Mesenchymal stem cell (in vitro differentiated cells and primary cell): ENCODE measurements around the gene TGFB3.

ENCODE experiments used
- DNase-seq: peaks from one replicate; pipeline ENCODE4 v3.0.0-alpha.2; 2013
- H2AFZ ChIP-seq: one replicate; pipeline ENCODE4 v1.6.1; 2013; ENCODE audit warnings: low read depth, mild to moderate bottlenecking, control low read depth, inconsistent platforms, low read length, moderate library complexity
- H2AK5ac ChIP-seq: 2 replicates; pipeline ENCODE4 v1.6.1; 2013; ENCODE audit warnings: low read length, moderate library complexity, mild to moderate bottlenecking, inconsistent platforms; ENCODE audit not compliant: severe bottlenecking
- H2BK120ac ChIP-seq: one replicate; pipeline ENCODE4 v1.6.1; 2013; ENCODE audit warnings: low read depth, mild to moderate bottlenecking, inconsistent platforms, low read length, moderate library complexity
- H2BK12ac ChIP-seq, 2 experiments: one replicate each; pipeline ENCODE4 v1.6.1; 2013; ENCODE audit warnings: inconsistent platforms in 2 of 2, low read length in 2 of 2, mild to moderate bottlenecking in 2 of 2, moderate library complexity in 2 of 2, control low read depth in 1 of 2
- H2BK15ac ChIP-seq: one replicate; pipeline ENCODE4 v1.6.1; 2013; ENCODE audit warnings: mild to moderate bottlenecking, low read depth, inconsistent platforms; ENCODE audit not compliant: poor library complexity, severe bottlenecking
- H2BK5ac ChIP-seq: 2 replicates; pipeline ENCODE4 v1.6.1; 2013; ENCODE audit warnings: low read depth, mild to moderate bottlenecking, low read length, control low read depth, inconsistent platforms; ENCODE audit not compliant: poor library complexity, severe bottlenecking
- H3K14ac ChIP-seq, 2 experiments: one replicate each; pipeline ENCODE4 v1.6.1; 2013; ENCODE audit warnings: inconsistent platforms in 2 of 2, low read length in 2 of 2, control low read depth in 1 of 2, mild to moderate bottlenecking in 1 of 2, moderate library complexity in 1 of 2
- H3K18ac ChIP-seq, 2 experiments: one replicate each; pipeline ENCODE4 v1.6.1; 2013; ENCODE audit warnings: inconsistent platforms in 2 of 2, low read length in 2 of 2, control low read depth in 1 of 2, low read depth in 1 of 2, mild to moderate bottlenecking in 1 of 2
- H3K23ac ChIP-seq, 2 experiments: one replicate each; pipeline ENCODE4 v1.6.1; 2013; ENCODE audit warnings: inconsistent platforms in 2 of 2, low read length in 2 of 2, mild to moderate bottlenecking in 2 of 2, moderate library complexity in 2 of 2, control low read depth in 1 of 2
- H3K27ac ChIP-seq: 2 replicates; pipeline ENCODE4 v1.5.1; 2013; ENCODE audit warnings: mild to moderate bottlenecking, moderate library complexity, low read length, control low read depth, inconsistent platforms; ENCODE audit not compliant: poor library complexity, severe bottlenecking
- H3K27me3 ChIP-seq, 2 experiments: 2 replicates each; pipeline versions ENCODE4 v1.6.1 to v1.7.0; 2013; ENCODE audit warnings: low read length in 2 of 2, mild to moderate bottlenecking in 2 of 2, moderate library complexity in 2 of 2, control low read depth in 1 of 2, inconsistent platforms in 1 of 2; ENCODE audit not compliant: control insufficient read depth in 1 of 2, insufficient read depth in 1 of 2
- H3K36me3 ChIP-seq, 2 experiments: 2 replicates each; pipeline versions ENCODE4 v1.6.1 to v1.7.0; 2013; ENCODE audit warnings: low read length in 2 of 2, control low read depth in 1 of 2, inconsistent platforms in 1 of 2, low read depth in 1 of 2, mild to moderate bottlenecking in 1 of 2; ENCODE audit not compliant: insufficient read depth in 2 of 2, control insufficient read depth in 1 of 2
- H3K4ac ChIP-seq, 2 experiments: one replicate each; pipeline ENCODE4 v1.6.1; 2013; ENCODE audit warnings: inconsistent platforms in 2 of 2, low read length in 2 of 2, mild to moderate bottlenecking in 2 of 2, moderate library complexity in 2 of 2, control low read depth in 1 of 2, low read depth in 1 of 2
- H3K4me1 ChIP-seq: 2 replicates; pipeline ENCODE4 v1.6.1; 2013; ENCODE audit warnings: low read depth, low read length, control low read depth; ENCODE audit not compliant: control insufficient read depth, insufficient read depth
- H3K4me2 ChIP-seq: 2 replicates; pipeline ENCODE4 v1.6.1; 2013; ENCODE audit warnings: low read length, mild to moderate bottlenecking, inconsistent platforms; ENCODE audit not compliant: poor library complexity, severe bottlenecking
- H3K4me3 ChIP-seq, 2 experiments: 2 replicates each; pipeline versions ENCODE4 v1.5.1 to v1.7.0; 2013; ENCODE audit warnings: low read length in 2 of 2, mild to moderate bottlenecking in 2 of 2, control low read depth in 1 of 2, low read depth in 1 of 2; ENCODE audit not compliant: insufficient read depth in 1 of 2
- H3K79me1 ChIP-seq: replicated peaks from 2 replicates; pipeline ENCODE4 v1.6.1; 2013; ENCODE audit warnings: mild to moderate bottlenecking, control low read depth, low read length, inconsistent platforms; ENCODE audit not compliant: poor library complexity, severe bottlenecking
- H3K9ac ChIP-seq: 2 replicates; pipeline ENCODE4 v1.7.0; 2013; ENCODE audit warnings: mild to moderate bottlenecking, low read length, moderate library complexity
- H3K9me3 ChIP-seq: 2 replicates; pipeline ENCODE4 v1.7.0; 2013; ENCODE audit warnings: mild to moderate bottlenecking, low read length; ENCODE audit not compliant: control insufficient read depth
- H4K8ac ChIP-seq: one replicate; pipeline ENCODE4 v1.6.1; 2013; ENCODE audit warnings: inconsistent platforms, mild to moderate bottlenecking, low read length, moderate library complexity
- H4K91ac ChIP-seq: one replicate; pipeline ENCODE4 v1.6.1; 2013; ENCODE audit warnings: mild to moderate bottlenecking, low read length, inconsistent platforms
- WGBS: methylation state at CpG from one replicate; pipeline ENCODE4 v1.1.7; 2013; ENCODE audit warnings: mixed read lengths; 5-methylcytosine and 5-hydroxymethylcytosine counted together

Gene TGFB3

DNA sequence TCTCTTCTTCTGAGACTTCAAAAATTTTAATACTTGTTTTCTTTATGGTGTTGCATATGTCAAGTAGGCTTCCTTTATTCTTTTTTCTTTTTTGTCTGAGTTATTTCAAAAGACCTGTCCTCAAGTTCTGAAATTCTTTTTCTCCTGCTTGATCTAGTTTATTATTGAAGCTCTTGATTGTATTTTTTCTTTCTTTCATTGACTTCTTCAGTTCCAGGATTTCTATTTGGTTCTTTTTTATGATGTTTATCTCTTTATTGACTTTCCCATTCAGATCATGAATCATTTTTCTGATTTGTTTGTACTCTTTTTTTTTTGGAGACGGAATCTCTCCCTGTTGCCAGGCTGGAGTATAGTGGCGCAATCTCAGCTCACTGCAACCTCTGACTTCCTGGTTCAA lies 37.9 kb upstream of the TGFB3 start:
- Histone ChIP-seq H3K23ac (no peak overlapping the region), H3K79me1 (peaks cover 13% of the 10 kb centered on the region), H2BK12ac (no peak overlapping the region), H2BK5ac (no peak overlapping the region), H3K4me2 (no peak overlapping the region), H3K18ac (no peak overlapping the region), H3K4me1 (no peaks in the 10 kb centered on the region), H3K36me3 (peaks cover 11 to 84% of the 10 kb centered on the region in 2 experiments), H3K27me3 (no peaks in the 10 kb centered on the region), H3K4ac (no peak overlapping the region), H3K27ac (no peak overlapping the region), H4K91ac (no peak overlapping the region), H3K4me3 (no peak overlapping the region), H3K9ac (no peak overlapping the region), H3K9me3 (peaks cover 10% of the 10 kb centered on the region), H3K14ac (no peak overlapping the region), H2AFZ (no peak overlapping the region), H4K8ac (no peak overlapping the region), H2AK5ac (no peak overlapping the region), H2BK120ac (no peak overlapping the region), H2BK15ac (no peak overlapping the region)
- DNase-seq, result no peak
- 89% methylated on average over 2 of the region's 2 CpGs for WGBS

DNA sequence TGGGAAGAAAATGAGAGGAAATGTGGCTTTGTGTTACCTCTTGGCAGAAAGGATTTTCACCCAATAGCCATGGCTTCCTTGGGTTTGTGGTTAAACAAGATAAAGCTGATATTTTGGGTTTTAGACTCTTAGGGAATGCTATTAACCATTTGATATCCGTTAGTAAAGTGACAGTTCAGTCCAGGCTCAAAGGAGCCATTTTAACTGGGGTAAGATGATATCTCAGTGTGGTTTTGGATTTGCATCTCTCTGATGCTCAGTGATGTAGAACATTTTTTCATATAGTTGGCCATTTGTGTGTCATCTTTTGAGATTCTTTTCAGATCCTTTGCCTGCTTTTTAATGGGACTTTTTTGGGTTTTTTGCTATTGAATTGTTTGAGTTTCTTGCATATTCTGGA lies 33.9 kb upstream of the TGFB3 start:
- peaks cover 10% of the 10 kb centered on the region for H3K9me3 ChIP-seq

DNA sequence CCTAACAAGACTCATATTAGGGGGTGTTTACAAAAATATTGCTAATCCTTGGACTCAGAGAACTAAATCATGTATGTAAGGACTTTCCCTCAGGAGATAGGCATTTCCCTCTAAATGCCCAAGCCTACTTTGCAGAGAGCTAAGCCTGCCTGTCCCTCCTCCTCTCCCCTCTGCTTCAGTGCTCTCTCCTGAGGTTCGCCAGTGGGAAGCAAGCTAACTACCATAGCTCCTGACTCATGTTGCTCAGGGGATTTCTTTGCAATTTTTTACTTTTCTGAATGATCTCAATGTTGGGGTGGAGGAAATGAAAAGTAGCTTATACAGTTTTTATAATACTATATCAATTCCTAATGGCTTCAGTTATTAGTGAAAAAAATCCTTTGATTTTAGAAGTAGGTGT lies 33.4 kb upstream of the TGFB3 start:
- Histone ChIP-seq H3K27ac (no peak overlapping the region), H4K91ac (no peak overlapping the region), H3K27me3 (no peaks in the 10 kb centered on the region), H3K4ac (no peak overlapping the region), H2BK5ac (no peak overlapping the region), H2BK15ac (no peak overlapping the region), H2AFZ (no peak overlapping the region), H3K9me3 (peaks cover 10% of the 10 kb centered on the region), H3K36me3 (peaks cover 12 to 84% of the 10 kb centered on the region in 2 experiments), H2AK5ac (no peak overlapping the region), H3K9ac (no peak overlapping the region), H3K4me1 (no peaks in the 10 kb centered on the region), H2BK12ac (no peak overlapping the region), H3K18ac (no peak overlapping the region), H2BK120ac (no peak overlapping the region), H3K4me3 (peak overlapping the region in 1 of 2 experiments; percentile 14), H4K8ac (no peak overlapping the region), H3K79me1 (peaks cover 16% of the 10 kb centered on the region), H3K14ac (no peak overlapping the region), H3K4me2 (no peak overlapping the region), H3K23ac (no peak overlapping the region)
- DNase-seq, result no peak
- WGBS, result no CpG with 5 or more reads among the region's 1 CpG

More for the DNA sequence above, 33.9 kb upstream of the TGFB3 start:
- Histone ChIP-seq H4K91ac (no peak overlapping the region), H3K4me2 (no peak overlapping the region), H3K4me1 (no peaks in the 10 kb centered on the region), H3K23ac (no peak overlapping the region), H2BK12ac (no peak overlapping the region), H3K18ac (no peak overlapping the region), H2BK15ac (no peak overlapping the region), H3K4me3 (peak overlapping the region in 1 of 2 experiments; percentile 14), H3K79me1 (peaks cover 20% of the 10 kb centered on the region), H4K8ac (no peak overlapping the region), H3K27ac (no peak overlapping the region), H3K27me3 (no peaks in the 10 kb centered on the region), H3K14ac (no peak overlapping the region), H2AK5ac (no peak overlapping the region), H3K36me3 (peaks cover 15 to 87% of the 10 kb centered on the region in 2 experiments), H3K4ac (no peak overlapping the region), H2BK5ac (no peak overlapping the region), H2AFZ (no peak overlapping the region), H2BK120ac (no peak overlapping the region), H3K9ac (no peak overlapping the region)
- no peak for DNase-seq
- 94% methylated on average over 1 of the region's 1 CpG for WGBS

DNA sequence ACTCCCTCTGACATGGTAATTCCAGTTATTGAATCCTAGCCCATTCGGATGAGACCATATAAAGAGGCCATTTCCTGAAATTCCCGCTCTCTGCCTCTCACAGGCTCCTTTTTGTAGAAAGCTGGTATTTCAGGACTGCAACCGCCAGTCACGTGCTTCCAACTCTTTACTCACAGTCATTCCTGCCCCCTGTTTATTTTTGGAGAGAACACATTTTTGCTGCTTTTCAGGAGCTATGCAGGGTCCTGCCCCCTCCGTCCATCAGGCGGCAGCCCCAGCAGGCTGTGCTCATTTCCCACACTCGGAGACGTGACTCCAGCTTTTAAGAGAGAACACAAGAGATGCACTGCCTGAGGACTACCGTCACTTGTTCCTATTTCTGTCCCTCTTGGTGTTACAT lies 30.6 kb upstream of the TGFB3 start:
- no peak overlapping the region for H3K18ac ChIP-seq
- H3K79me1 ChIP-seq, result peaks cover 16% of the 10 kb centered on the region
- H3K14ac ChIP-seq, result no peak overlapping the region
- H2AFZ ChIP-seq, result no peak overlapping the region
- no peak overlapping the region for H2BK15ac ChIP-seq
- no peak overlapping the region for H2BK12ac ChIP-seq
- WGBS, result 85% methylated on average over 8 of the region's 9 CpGs
- H2BK120ac ChIP-seq, result no peak overlapping the region
- H3K9me3 ChIP-seq, result no peaks in the 10 kb centered on the region
- peaks cover 10 to 85% of the 10 kb centered on the region in 2 experiments for H3K36me3 ChIP-seq
- no peak overlapping the region for H3K4me2 ChIP-seq
- H3K9ac ChIP-seq, result no peak overlapping the region
- DNase-seq, result peak; percentile 4
- H3K23ac ChIP-seq, result no peak overlapping the region
- H2AK5ac ChIP-seq, result no peak overlapping the region
- no peak overlapping the region for H4K8ac ChIP-seq
- no peak overlapping the region for H3K4ac ChIP-seq
- no peaks in the 10 kb centered on the region for H3K27me3 ChIP-seq
- H3K4me1 ChIP-seq, result no peaks in the 10 kb centered on the region
- H3K4me3 ChIP-seq, result no peak overlapping the region
- H4K91ac ChIP-seq, result no peak overlapping the region
- H2BK5ac ChIP-seq, result no peak overlapping the region
- H3K27ac ChIP-seq, result no peak overlapping the region
